HL-60 (cell line): ENCODE data around the gene CTF1.

Source experiments
- DNase-seq, 2 experiments: peaks; one replicate each; pipeline ENCODE4 v3.0.0-alpha.2; 2010 to 2020; ENCODE audit warnings: low read depth in 1 of 2, low spot score in 1 of 2
- H3K27ac ChIP-seq: fragments of 250-450 bp; sonication (Bioruptor Pico); replicated peaks from 2 replicates; pipeline ENCODE4 v1.5.1; 2020; ENCODE audit warnings: mild to moderate bottlenecking, moderate library complexity
- H3K27me3 ChIP-seq: fragments of 250-450 bp; sonication (Bioruptor Pico); 2 replicates; pipeline ENCODE4 v1.5.1; 2021; ENCODE audit warnings: mild to moderate bottlenecking, moderate library complexity; ENCODE audit not compliant: insufficient read depth, poor library complexity, severe bottlenecking
- H3K4me3 ChIP-seq: replicated peaks from 2 replicates; pipeline ENCODE4 v1.5.1; 2011; ENCODE audit warnings: mild to moderate bottlenecking, control low read depth, low read length; ENCODE audit not compliant: insufficient read depth
- GABPA ChIP-seq: IDR thresholded peaks from 2 replicates; pipeline ENCODE4 v1.6.1; 2012; ENCODE audit warnings: low read depth
- POLR2AphosphoS5 ChIP-seq: IDR thresholded peaks from 2 replicates; pipeline ENCODE4 v1.6.1; 2012; ENCODE audit warnings: low read depth
- REST ChIP-seq: IDR thresholded peaks from 2 replicates; pipeline ENCODE4 v1.6.1; 2012; ENCODE audit warnings: low read depth; ENCODE audit not compliant: insufficient replicate concordance
- SPI1 ChIP-seq: IDR thresholded peaks from 2 replicates; pipeline ENCODE4 v1.6.1; 2012; ENCODE audit warnings: low read depth, mild to moderate bottlenecking, borderline replicate concordance
- long read RNA-seq: library from polyadenylated mRNA; unstranded; transcript quantifications from one replicate; pipeline ENCODE4 v2.0.0, GENCODE V29; 2020
- TF ChIP-seq, protein P1 (sequence below): IDR thresholded peaks from one replicate; pipeline ENCODE4 v1.5.1; 2011; ENCODE audit warnings: low read length, control low read depth, inconsistent platforms; ENCODE audit not compliant: insufficient read depth

CTF1 gene
- long read RNA-seq: 0 reads

DNA sequence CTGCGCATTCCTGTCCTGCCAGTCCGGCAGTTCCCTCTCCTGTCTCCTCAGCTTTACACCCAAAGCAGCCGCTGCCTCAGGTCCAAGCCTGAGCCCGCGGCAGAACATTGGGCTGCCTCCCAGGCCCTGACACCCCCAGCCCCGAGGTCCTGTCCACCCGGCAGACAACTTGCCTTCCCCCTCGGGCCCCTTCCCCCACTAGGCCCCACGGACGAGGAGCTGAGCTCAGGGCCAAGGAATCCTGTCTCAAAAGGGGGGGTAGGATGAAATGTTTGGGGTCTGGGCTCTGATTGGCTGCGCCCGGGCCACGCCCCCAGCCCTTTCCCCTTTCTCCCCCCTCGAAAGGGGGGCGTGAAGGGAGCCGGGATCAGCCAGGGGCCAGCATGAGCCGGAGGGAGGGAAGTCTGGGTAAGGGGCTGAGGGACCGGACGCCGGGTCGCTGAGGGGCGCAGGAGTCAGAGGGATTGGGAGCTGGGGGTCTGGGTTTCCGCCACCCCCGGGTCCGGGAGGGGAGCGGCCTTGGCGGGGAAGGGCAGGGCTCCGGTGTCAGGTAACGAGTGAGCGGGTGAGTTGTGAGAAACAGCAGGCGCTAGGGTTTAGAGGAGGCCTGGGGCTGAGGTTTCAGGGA lies at the start of gene CTF1:
Gene CTF1 (plus strand): TSS at position 354 of the 628 bp plus-strand sequence. CDS start 30 bp downstream, at position 384.
- DNase-seq: no peak
- no peak within 1 kb of the TSS for H3K4me3 ChIP-seq

DNA sequence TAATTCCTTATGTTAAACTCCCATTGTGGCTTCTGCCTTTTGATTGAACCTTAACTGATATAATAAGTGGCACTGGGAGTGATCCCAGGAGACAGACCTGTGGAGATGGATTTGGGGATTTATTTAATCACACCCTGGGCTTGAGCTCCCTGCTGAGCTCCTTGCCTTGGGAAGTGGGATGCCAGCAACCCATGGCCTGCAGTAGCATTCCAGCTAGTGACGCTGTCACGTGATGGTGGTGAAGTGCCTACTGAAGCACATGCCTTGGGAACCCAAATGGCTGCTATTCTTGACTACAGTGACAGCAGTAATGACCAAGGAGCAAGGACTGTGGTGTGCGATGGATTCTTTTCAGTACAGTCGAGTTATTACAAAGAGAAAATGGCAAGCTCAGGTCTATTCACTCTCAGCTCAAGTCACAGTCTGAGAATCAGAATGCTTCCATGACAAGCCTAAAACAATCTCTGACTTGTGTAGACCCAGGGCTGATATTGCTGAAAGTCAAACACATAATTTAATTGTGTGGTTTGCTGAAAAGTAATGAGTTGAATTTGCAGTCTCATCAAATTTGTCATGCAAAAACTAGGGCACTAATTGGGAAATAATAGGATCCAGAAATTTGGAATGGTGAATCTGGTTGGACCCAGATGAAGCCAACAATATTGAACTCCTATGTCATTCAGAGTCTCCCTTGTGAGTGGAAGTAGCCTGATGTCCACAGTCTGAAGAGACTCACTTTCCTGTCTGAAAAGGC lies 49.6 kb upstream of the CTF1 start:
- TF ChIP-seq GABPA (no peak), POLR2AphosphoS5 (no peak), SPI1 (no peak), REST (no peak)
- TF ChIP-seq, protein P1, sequence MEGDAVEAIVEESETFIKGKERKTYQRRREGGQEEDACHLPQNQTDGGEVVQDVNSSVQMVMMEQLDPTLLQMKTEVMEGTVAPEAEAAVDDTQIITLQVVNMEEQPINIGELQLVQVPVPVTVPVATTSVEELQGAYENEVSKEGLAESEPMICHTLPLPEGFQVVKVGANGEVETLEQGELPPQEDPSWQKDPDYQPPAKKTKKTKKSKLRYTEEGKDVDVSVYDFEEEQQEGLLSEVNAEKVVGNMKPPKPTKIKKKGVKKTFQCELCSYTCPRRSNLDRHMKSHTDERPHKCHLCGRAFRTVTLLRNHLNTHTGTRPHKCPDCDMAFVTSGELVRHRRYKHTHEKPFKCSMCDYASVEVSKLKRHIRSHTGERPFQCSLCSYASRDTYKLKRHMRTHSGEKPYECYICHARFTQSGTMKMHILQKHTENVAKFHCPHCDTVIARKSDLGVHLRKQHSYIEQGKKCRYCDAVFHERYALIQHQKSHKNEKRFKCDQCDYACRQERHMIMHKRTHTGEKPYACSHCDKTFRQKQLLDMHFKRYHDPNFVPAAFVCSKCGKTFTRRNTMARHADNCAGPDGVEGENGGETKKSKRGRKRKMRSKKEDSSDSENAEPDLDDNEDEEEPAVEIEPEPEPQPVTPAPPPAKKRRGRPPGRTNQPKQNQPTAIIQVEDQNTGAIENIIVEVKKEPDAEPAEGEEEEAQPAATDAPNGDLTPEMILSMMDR: no peak
- Histone ChIP-seq H3K4me3 (no peak overlapping the region), H3K27ac (no peak overlapping the region), H3K27me3 (no peaks in the 10 kb centered on the region)
- DNase-seq: no peak

More for the DNA sequence above, at the start of gene CTF1:
- no peak for TF ChIP-seq SPI1
- TF ChIP-seq POLR2AphosphoS5: no peak
- TF ChIP-seq, protein P1: no peak
- no peak within 1 kb of the TSS for H3K27ac ChIP-seq
- H3K27me3 ChIP-seq: no peaks in the 10 kb centered on the region

GRCh38 chr16:30850246-30850645 lies 46.2 kb upstream of the CTF1 start:
- TF ChIP-seq SPI1 (no peak), POLR2AphosphoS5 (no peak), GABPA (no peak), REST (no peak)
- TF ChIP-seq, protein P1: no peak
- Histone ChIP-seq H3K4me3 (no peak overlapping the region), H3K27me3 (no peaks in the 10 kb centered on the region), H3K27ac (no peak overlapping the region)
- DNase-seq: no peak
